Pancreas (tissue), 10 donors: ENCODE results near the gene ALDH1A1. TPM values are rescaled to one million over a fixed set of nuclear protein-coding genes. Genes with fewer than 3 reads are reported as not detected.

ENCODE experiments used
- ATAC-seq, 4 donors: fragments of 200-7000 bp; cut with Tn5 transposase; one replicate each; pipeline versions ENCODE4 v1.8.0 to v1.9.1; 2020; ENCODE audit warnings: mild to moderate bottlenecking in 4 of 4, moderate library complexity in 4 of 4
- DNase-seq, 6 donors: peaks; one replicate each; pipeline ENCODE4 v3.0.0-alpha.2; 2020
- FAIRE-seq: peaks from 2 replicates; lab custom pipeline; 2012; peaks lifted over from hg19 to GRCh38; lab: Jason Lieb, UNC
- H3K27ac ChIP-seq, 4 donors: fragments of 200-600 bp; sonication (generic); 1 replicate in 3 of 4; 2 replicates in 1 of 4; pipeline versions ENCODE4 v1.5.0 to v1.8.0; 2020
- H3K27me3 ChIP-seq, 4 donors: fragments of 200-600 bp; one replicate each; pipeline ENCODE4 v1.8.0; 2021
- H3K36me3 ChIP-seq, 3 donors: fragments of 200-600 bp; sonication (generic) in 1 of 3; one replicate each; pipeline versions ENCODE4 v1.5.0 to v1.8.0; 2020 to 2021
- H3K4me1 ChIP-seq, 3 donors: fragments of 200-600 bp; one replicate each; pipeline ENCODE4 v1.8.0; 2021
- H3K4me3 ChIP-seq, 4 donors: fragments of 200-600 bp; sonication (generic) in 2 of 4; one replicate each; pipeline versions ENCODE4 v1.5.0 to v1.8.0; 2020 to 2021
- H3K9me3 ChIP-seq, 4 donors: fragments of 200-600 bp; one replicate each; pipeline ENCODE4 v1.8.0; 2021
- WGBS, 2 donors: extraction: QIAGEN DNeasy Blood & Tissue Kit; methylation state at CpG; one replicate each; pipeline ENCODE4 v1.1.7; 2013; 5-methylcytosine and 5-hydroxymethylcytosine counted together
- intact Hi-C, 3 donors: fragments of 100-400 bp; cut with DNase I; formaldehyde crosslinking; loops; one replicate each; pipeline versions ENCODE4 v1.11.1 to v1.14.2; 2022
- polyA plus RNA-seq, 2 donors: library from polyadenylated mRNA; stranded (reverse); fragments of 200-250 nt; gene quantifications; one replicate each; pipeline ENCODE4 v1.2.3, GENCODE V29; 2013
- total RNA-seq, 6 donors: library from RNA; stranded (reverse); fragmentation: NEBNext Ultra II Directional in 4 of 6; extraction: Animal tissue kit (Norgen Biotek cat#: 25700) in 4 of 6; gene quantifications; one replicate each; pipeline versions ENCODE4 v1.2.1 to v1.2.4, GENCODE V29; 2021 to 2023
- TF ChIP-seq, protein P1 (sequence below), 4 donors: fragments of 200-600 bp; sonication (generic) in 3 of 4; IDR thresholded peaks; one replicate each; pipeline versions ENCODE4 v1.5.0 to v1.8.0; 2021; ENCODE audit warnings: antibody characterized with exemption in 4 of 4
- donor health status: healthy with polysubstance abuse.
- donor health status: DM: no; HTN: no; CAD: no; lungs with moderate emphysema.
- donor health status: DM: no; HTN: no; CAD: no.
- donor health status: control.
- donor health status: control.
- donor health status: Bipolar disorder and iron deficiency.
- donor health status: DM: yes; HTN: yes; CAD: no.
- donor health status: DM: no; HTN: no; CAD: no.
- donor health status: DM: no; HTN: no; CAD: no.
- donor health status: DM: yes; HTN: yes; CAD: no.

Gene ALDH1A1
- total and polyA plus RNA-seq, 8 donors: 141 to 275 (median 176) TPM

DNA sequence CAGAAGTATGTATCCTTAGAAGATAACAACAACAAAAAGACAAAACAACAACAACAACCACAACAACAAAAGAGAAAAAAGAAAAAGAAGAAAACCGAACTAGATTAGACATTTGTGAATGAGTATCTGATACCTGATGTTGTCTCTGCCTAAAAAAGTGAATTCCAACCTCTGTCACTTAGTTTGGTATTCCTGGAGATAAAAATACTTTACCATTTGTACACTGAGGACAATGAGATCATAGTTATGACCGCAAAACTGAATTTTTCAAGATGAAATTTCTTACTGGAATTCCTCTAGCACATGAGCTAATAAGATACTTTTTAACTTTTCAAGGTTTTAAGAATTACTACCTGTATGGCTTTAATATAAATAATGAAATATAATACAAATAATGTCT is 54.5 kb downstream of the ALDH1A1 start:
- ATAC-seq (no peak), DNase-seq (no peak), FAIRE-seq (no peak)
- Histone ChIP-seq H3K9me3 (no peaks in the 10 kb centered on the region), H3K4me3 (no peak overlapping the region), H3K36me3 (peaks cover 0 to 44% (median 3%) of the 10 kb centered on the region in 3 donors), H3K4me1 (no peaks in the 10 kb centered on the region), H3K27me3 (no peaks in the 10 kb centered on the region), H3K27ac (no peak overlapping the region)
- 84 to 96% methylated on average over 2 of the region's 2 CpGs for WGBS, 2 donors
- intact Hi-C loops: no loop called here
- TF ChIP-seq, protein P1, sequence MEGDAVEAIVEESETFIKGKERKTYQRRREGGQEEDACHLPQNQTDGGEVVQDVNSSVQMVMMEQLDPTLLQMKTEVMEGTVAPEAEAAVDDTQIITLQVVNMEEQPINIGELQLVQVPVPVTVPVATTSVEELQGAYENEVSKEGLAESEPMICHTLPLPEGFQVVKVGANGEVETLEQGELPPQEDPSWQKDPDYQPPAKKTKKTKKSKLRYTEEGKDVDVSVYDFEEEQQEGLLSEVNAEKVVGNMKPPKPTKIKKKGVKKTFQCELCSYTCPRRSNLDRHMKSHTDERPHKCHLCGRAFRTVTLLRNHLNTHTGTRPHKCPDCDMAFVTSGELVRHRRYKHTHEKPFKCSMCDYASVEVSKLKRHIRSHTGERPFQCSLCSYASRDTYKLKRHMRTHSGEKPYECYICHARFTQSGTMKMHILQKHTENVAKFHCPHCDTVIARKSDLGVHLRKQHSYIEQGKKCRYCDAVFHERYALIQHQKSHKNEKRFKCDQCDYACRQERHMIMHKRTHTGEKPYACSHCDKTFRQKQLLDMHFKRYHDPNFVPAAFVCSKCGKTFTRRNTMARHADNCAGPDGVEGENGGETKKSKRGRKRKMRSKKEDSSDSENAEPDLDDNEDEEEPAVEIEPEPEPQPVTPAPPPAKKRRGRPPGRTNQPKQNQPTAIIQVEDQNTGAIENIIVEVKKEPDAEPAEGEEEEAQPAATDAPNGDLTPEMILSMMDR (IDR thresholded peaks at IDR 0.05): no peak

DNA sequence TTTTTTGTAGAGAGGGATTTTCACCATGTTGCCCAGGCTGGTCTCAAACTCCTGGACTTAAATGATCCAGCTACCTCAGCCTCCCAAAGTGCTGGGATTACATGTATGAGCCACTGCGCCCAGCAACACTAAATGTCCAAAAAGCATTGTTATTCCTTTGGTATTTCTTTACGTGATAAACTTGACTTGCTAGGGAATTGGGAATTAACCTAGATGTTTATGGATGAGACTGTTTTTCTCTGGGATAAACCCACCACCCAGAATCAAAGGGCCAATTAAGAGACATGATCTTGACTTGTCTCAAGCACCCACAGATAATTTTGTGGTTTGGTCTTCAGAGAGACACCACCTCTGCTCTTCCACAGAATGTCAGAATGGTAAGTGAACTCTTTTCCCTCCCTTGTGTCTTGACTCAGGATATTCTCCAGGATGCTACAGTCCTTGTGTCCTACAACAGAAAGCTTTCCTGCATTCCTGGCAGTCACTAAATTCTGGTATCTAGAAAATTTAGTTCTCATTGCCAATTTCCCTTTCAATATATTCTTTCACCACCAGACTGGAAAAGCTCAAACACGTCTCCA is 55.7 kb downstream of the ALDH1A1 start:
- intact Hi-C loops: no loop called here
- no peak for FAIRE-seq
- ATAC-seq: no peak
- Histone ChIP-seq H3K4me3 (no peak overlapping the region), H3K4me1 (no peaks in the 10 kb centered on the region), H3K27ac (no peak overlapping the region), H3K27me3 (no peaks in the 10 kb centered on the region), H3K36me3 (peaks cover 0 to 37% (median 3%) of the 10 kb centered on the region in 3 donors), H3K9me3 (no peaks in the 10 kb centered on the region)
- WGBS, 2 donors: 88 to 95% methylated on average over 3 of the region's 3 CpGs
- TF ChIP-seq, protein P1 (IDR thresholded peaks at IDR 0.05): no peak
- DNase-seq: no peak

DNA sequence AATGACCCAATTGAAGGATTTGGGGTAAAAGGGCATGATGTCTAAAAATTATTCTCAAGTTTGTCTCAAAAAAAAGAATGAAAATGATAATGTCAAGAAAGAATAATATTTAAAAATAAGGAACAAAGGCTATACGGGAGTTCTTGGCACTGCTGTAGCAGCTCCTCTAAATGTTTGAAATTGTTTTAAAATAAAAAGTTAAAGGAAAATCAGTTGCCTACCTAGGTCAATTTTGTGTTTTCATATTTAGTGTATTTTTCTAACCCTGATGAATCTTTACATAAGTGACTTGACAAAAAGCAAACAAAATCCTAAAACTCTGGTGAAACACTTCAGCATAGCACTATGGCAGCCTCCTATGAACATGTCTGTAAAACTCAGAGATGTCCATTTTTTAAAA is 56.4 kb downstream of the ALDH1A1 start:
- TF ChIP-seq, protein P1 (IDR thresholded peaks at IDR 0.05): no peak
- intact Hi-C loops: no loop called here
- H3K9me3 ChIP-seq: no peaks in the 10 kb centered on the region
- 88 to 93% methylated on average over 1 of the region's 1 CpG for WGBS, 2 donors
- no peak overlapping the region for H3K27ac ChIP-seq
- H3K27me3 ChIP-seq: no peaks in the 10 kb centered on the region
- ATAC-seq (no peak), FAIRE-seq (no peak), DNase-seq (no peak)
- H3K4me1 ChIP-seq: no peaks in the 10 kb centered on the region
- no peak overlapping the region for H3K4me3 ChIP-seq
- peaks cover 0 to 29% (median 3%) of the 10 kb centered on the region in 3 donors for H3K36me3 ChIP-seq

DNA sequence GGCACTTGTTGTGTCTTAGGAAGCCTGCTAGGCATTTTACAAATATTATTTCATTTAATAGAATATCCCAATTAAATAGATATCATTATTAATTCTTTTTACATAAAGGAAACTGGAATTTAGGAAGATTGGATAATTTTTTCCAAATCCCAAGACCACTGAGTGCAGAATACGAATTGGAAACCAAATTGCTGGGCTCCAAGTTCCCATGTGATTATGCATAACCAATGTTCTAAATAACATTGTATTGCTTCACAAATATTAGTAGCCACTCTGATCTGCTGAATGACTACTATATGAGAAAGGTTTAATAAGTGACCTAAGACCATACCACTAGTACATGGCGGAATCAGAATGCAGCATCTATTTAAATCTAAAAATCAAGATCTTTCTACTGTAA is 57.7 kb downstream of the ALDH1A1 start:
- ATAC-seq (no peak), DNase-seq (no peak), FAIRE-seq (no peak)
- H3K9me3 ChIP-seq: no peaks in the 10 kb centered on the region
- H3K36me3 ChIP-seq: peaks cover 0 to 16% (median 0%) of the 10 kb centered on the region in 3 donors
- TF ChIP-seq, protein P1 (IDR thresholded peaks at IDR 0.05): no peak
- WGBS, 2 donors: 95 to 97% methylated on average over 2 of the region's 2 CpGs
- H3K4me1 ChIP-seq: no peaks in the 10 kb centered on the region
- intact Hi-C loops: no loop called here
- H3K4me3 ChIP-seq: no peak overlapping the region
- no peaks in the 10 kb centered on the region for H3K27me3 ChIP-seq
- H3K27ac ChIP-seq: no peak overlapping the region

DNA sequence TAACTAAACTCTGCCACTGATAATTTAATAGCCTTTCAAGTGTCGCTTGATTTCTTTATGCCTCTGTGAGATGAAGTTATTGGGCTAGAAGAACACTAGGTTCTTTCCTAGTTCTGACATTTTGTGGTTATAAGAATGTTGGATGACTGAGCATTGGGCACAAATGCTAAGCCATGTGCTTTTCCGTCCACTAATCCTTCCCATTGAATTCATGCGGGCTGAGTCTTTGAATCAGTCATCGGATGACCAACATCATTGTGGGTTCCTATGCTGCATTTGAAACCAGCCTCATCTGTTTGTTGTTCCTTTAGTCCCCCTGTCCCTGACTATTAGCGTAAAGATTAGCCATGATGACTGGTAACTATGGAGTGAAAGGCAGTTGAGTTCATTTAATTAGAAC is 58.5 kb downstream of the ALDH1A1 start:
- DNase-seq: no peak
- no peak for FAIRE-seq
- Histone ChIP-seq H3K9me3 (no peaks in the 10 kb centered on the region), H3K36me3 (peaks cover 0 to 8% (median 0%) of the 10 kb centered on the region in 3 donors), H3K27me3 (no peaks in the 10 kb centered on the region), H3K4me1 (no peaks in the 10 kb centered on the region), H3K4me3 (no peak overlapping the region), H3K27ac (no peak overlapping the region)
- intact Hi-C loops: no loop called here
- 96% methylated on average over 5 of the region's 5 CpGs for WGBS, 2 donors
- TF ChIP-seq, protein P1 (IDR thresholded peaks at IDR 0.05): no peak
- ATAC-seq: no peak
